ENCODE results near the gene DGKG.

Gene DGKG

DNA sequence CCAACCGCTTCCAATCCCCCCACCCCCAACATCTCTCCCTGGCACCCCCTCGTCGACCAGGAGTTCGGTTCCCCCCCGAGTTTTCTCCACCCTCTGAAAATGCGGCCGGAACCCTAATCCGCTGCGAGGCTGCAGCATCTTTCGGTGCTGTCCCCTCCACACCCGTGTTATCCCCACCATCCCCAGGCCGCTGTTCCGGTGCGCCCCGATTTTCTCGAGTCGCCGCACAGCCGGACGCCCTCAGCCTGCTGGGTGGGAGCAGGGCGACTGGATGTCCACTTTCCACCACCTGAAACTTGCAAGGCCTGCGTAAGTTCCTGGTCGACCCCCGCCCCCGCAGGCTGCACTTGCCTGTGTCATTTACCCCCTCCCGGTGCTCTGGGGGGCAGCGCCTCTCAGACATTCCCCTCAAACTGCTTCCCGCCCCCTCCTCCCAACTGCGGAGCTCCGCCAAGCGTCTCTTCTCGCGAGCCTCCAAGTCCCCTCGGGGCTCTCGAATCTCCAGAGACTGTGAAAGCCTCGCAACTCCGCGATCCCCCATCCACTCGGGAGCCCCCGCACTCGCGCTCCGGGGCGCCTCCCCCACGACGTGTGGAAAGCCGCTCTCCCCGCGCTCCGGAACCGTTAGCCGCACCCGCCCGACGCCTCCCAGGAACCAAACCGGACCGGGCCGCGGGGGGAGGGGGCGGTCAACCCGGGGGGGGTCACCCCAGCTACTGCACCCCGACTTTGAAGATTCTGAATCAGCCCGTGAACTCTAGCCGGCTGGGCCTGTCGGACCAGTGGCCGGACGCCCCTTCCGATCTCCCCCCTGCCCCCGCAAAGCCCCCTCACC, 253.7 kb downstream of the DGKG start:
- no peak for DNase-seq (ENCODE audit: low spot score)

DNA sequence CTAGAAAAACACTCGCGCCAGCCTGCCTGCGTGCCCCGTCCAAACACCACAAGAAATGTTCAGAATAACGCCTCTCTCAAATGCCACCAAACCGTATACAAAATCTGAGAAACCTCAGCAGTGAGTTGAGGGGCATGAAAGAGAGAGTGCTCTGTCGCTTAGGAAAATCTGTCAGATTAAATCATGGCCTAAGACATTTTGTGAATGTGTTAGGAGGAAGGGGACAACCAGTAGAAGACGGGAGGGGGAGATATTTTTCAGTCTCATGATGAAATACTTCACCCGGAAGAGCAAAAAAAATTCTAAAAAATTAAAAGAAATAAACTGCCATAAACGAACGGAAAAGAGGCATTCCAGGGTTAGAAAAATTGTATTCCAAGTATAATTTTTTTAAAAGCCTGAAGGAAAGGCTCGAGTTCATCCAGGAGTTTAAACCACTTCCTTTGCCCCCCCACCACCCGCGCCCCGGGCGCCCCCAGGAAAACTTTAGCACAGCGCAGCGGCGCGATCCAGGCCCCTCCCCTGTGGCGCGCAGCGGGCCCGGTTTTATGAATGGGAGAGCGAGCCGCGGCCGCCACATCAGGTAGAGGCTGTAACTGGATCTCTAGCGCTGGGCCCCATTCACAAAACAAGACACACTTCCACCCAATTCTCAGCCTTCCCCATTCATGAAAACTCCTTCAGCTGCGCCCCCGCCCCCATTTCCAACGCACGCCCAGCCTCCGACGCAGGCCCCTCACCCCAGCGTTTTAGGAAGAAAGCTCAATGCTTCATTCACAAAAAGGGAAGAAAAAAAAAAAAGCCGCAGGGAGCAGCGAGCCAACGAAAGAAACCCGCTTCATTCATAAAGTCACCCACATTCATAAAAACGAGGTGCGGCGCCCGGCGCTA, 254.6 kb downstream of the DGKG start:
- peak; percentile 77 for DNase-seq (ENCODE audit: low spot score)

DNA sequence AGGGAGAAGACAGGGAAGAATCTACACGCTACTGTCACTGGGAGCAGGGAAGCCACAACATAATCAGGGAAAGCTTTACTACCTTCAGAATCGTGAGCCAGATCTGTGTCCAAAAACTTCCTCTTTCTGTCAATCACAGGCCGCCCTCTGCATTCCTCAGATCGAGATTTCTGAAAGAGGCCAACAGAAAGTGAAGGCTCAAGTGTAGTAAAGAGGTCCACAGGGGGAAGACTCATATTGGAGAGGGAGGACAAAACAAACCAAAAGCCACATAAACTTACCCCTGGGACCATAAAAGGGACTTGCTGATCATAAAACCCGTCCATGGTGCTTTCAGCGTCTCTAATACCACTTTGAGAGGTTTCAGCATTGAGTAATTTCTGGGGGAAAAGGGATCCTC, 256.5 kb downstream of the DGKG start:
- DNase-seq (ENCODE audit: low spot score) = no peak

DNA sequence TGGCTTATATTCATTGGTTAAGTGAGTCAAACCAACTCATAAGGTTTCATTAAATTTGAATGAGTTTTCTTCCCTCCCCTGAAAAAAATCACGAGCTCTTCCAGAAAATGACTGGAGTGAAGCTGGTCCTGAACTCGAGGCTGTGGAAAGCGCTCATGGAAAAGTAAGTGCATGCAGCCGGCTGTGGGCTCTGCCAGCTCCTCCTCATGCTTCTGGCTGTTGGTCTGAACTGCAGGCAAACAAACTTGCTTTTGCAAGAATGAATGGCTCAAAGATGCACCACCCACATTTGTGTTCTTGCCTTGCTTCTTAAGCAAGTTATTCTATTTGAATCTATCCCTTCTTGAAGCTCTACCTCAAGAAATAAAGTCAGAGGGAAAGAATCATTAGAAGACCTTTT, 259.3 kb downstream of the DGKG start:
- DNase-seq (ENCODE audit: low spot score) = no peak

GRCh38 chr3:186100398-186100797, 261.6 kb downstream of the DGKG start:
- DNase-seq (ENCODE audit: low spot score) = no peak

- DNase-seq (ENCODE audit: low spot score) = no peak
Measured at GRCh38 chr3:186099178-186099577, 262.9 kb downstream of the DGKG start.

- no peak for DNase-seq (ENCODE audit: low spot score)
Measured at GRCh38 chr3:186098740-186099139, 263.3 kb downstream of the DGKG start.

- DNase-seq (ENCODE audit: low spot score) = peak; percentile 98
Measured at GRCh38 chr3:186097663-186098451, 264.2 kb downstream of the DGKG start.

DNA sequence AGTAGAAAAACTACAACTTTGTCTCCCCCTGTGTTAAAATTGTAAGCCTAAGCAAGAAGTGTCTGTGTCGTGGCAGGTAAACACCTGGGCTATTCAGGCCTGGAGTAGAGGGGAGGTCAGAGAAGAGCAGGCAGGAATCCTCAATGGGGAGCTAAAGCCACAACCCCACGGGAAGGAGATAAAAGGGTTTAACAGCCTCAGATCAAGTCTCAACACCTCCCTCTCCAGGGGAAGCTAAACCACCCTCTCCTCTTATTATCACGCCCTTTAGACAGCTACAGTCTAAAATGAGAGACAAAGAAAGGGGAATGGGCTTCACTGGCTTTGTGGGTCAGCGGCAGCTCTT, 264.7 kb downstream of the DGKG start:
- DNase-seq (ENCODE audit: low spot score) = no peak
